ENCODE data around the gene PLXNA1.

Gene PLXNA1

DNA sequence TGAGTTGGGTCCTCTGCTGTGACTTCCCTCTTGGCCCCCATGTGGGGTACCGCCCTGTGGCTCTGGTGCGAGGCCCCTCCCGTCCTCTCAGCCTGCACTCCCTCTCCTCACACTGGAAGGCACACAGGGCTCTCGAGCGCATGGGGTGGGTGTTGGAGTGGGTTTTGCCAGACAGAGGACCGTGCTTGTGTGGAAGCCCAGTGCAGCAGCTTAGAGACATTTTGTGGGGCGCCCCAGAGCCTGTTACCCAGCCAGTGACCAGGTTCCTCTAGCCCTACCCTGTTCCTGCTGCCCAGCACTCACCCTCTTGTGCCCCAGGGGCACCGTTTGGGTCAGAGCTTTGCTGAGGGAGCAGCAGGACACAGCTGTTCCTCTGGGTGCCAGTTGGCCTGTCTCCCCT is 9.9 kb downstream of the PLXNA1 start:
- ChIA-PET POLR2A (no interaction called here), CTCF (interaction anchor here (0.9 to 1.9 kb wide), 5 partner anchors 8 to 241 kb away, joined by 3 to 10 read pairs (median 5); partner anchors contain the start of gene PLXNA1)
- TF ChIP-seq, protein P1, sequence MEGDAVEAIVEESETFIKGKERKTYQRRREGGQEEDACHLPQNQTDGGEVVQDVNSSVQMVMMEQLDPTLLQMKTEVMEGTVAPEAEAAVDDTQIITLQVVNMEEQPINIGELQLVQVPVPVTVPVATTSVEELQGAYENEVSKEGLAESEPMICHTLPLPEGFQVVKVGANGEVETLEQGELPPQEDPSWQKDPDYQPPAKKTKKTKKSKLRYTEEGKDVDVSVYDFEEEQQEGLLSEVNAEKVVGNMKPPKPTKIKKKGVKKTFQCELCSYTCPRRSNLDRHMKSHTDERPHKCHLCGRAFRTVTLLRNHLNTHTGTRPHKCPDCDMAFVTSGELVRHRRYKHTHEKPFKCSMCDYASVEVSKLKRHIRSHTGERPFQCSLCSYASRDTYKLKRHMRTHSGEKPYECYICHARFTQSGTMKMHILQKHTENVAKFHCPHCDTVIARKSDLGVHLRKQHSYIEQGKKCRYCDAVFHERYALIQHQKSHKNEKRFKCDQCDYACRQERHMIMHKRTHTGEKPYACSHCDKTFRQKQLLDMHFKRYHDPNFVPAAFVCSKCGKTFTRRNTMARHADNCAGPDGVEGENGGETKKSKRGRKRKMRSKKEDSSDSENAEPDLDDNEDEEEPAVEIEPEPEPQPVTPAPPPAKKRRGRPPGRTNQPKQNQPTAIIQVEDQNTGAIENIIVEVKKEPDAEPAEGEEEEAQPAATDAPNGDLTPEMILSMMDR (IDR thresholded peaks at IDR 0.05; ENCODE audit: insufficient read depth, low read length, missing control alignments) = no peak
- no peak overlapping the region for H3K4me3 ChIP-seq (ENCODE audit: low read depth, low read length)
- no peak for DNase-seq (ENCODE audit: low read depth, low spot score)

DNA sequence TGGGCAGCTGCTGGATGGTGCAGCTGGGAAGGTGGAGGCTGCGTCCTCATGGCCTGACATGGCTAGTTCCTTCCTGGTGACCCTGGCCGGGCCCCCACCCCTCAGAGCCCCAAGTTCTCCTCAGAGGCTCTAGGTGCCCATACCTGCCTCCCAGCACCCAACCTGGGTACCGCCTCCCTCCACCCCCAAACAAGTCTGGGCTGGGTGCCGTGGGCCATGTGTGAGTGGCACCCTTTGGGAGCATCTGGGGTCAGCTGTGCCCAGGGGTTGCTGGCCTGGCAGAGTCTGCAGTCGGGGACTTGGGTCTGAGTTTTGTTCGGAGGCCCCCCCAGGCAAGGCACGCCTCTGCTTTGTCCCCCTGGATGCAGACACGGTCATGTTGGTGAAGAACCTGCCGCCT is 10.5 kb downstream of the PLXNA1 start:
- DNase-seq (ENCODE audit: low read depth, low spot score) = no peak
- TF ChIP-seq, protein P1 (IDR thresholded peaks at IDR 0.05; ENCODE audit: insufficient read depth, low read length, missing control alignments) = no peak
- POLR2A ChIA-PET = no interaction called here
- CTCF ChIA-PET = interaction anchor here (0.9 to 3.8 kb wide), 4 partner anchors 9 to 241 kb away, joined by 4 to 18 read pairs (median 12); partner anchors contain the start of gene PLXNA1
- no peak overlapping the region for H3K4me3 ChIP-seq (ENCODE audit: low read depth, low read length)

DNA sequence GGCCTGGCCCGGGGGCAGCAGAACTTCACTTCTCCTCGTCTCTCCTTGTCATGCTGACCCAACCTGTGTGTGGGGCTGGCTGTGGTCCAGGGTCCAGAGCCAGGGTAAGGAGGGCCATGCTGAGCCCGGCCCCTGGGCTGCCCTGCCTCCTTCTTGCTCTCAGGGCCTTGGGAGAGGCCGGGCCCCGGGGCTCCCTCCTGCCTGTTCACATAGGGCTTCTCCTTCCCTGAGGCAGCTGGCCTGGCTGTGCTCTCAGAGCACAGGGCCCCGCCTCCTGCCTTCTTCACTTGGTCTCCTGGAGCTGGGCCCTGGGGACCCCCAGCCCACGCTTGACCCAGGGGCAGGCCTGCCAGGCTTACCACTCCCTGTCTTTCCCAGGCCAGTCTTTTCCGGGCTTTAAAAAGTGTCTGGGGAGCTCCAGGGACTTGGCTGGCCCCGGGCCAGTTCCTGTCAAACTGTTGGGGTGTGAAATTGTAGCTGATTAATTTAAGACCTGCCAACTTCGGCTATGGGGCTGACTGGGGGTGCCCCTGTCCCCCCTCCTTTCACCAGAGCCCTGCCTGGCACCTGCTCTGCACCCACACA is 11.8 kb downstream of the PLXNA1 start:
- no peak overlapping the region for H3K4me3 ChIP-seq (ENCODE audit: low read depth, low read length)
- ChIA-PET POLR2A (interaction anchor here (1.0 kb wide), 1 partner anchor 9 kb away, joined by 3 read pairs; no protein-coding TSS in a partner anchor), CTCF (interaction anchor here (0.6 to 3.8 kb wide), 4 partner anchors 10 to 316 kb away, joined by 3 to 18 read pairs (median 18); partner anchors contain the start of gene PLXNA1)
- TF ChIP-seq, protein P1 (IDR thresholded peaks at IDR 0.05; ENCODE audit: insufficient read depth, low read length, missing control alignments) = no peak
- no peak for DNase-seq (ENCODE audit: low read depth, low spot score)

DNA sequence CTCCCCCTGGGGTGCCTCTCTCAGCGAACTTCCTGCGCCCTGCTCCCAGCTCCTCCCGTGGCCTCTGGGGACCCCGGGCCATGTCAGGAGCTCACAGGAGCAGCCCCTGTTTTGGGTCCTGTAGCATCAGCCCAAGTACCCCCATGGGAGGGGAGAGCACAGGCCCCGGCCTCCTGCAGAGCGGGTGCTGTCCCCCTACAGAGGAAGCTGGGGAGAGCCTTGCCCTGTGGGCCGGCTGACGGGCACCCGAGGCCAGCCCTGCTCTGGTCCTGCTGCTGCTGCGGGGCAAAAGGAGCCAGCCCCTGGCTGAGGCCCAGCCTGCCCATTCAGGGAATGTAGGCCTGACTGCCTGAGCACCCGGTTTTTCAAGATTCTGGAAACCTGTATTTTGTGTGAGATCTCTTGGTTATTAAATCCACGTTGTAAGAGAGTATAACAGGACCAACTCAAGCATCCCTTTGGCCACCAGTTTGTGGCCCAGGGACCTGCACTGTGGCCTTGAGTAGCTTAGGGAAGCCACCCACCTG is 12.4 kb downstream of the PLXNA1 start:
- ChIA-PET POLR2A (interaction anchor here (1.0 kb wide), 1 partner anchor 9 kb away, joined by 3 read pairs; no protein-coding TSS in a partner anchor), CTCF (interaction anchor here (0.9 to 3.8 kb wide), 4 partner anchors 10 to 317 kb away, joined by 3 to 18 read pairs (median 18); partner anchors contain the start of gene PLXNA1)
- no peak overlapping the region for H3K4me3 ChIP-seq (ENCODE audit: low read depth, low read length)
- no peak for DNase-seq (ENCODE audit: low read depth, low spot score)
- TF ChIP-seq, protein P1 (IDR thresholded peaks at IDR 0.05; ENCODE audit: insufficient read depth, low read length, missing control alignments) = no peak

DNA sequence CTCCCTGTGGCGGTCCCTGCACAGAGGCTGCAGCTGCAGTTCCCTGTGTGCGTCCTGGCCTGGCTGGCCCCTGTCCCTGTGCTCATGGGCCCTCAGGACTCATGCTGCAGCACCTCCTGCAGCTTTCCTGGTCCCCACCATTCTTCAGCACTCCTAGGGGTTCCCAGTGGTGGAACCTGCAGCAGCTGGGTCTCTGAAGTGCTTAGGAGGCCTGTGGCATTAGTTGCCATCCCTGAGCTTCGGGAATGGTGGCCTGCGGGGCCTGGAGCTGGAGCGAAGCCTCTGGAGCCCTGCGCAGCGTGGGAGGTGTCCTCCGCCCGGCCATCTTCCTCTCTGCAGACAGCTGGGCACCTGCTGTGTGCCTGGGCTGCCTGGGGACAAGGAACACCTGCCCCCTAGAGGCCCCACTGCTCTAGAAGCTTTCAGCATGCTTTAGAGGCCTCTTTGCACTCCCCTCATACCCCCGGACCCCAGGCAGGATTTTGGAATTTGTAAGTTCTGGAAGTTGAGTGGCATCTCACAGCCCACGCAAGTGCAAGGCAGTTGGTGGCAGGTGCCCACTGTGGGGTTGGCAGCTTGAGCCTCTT is 13.1 kb downstream of the PLXNA1 start:
- H3K4me3 ChIP-seq (ENCODE audit: low read depth, low read length) = no peak overlapping the region
- TF ChIP-seq, protein P1 (IDR thresholded peaks at IDR 0.05; ENCODE audit: insufficient read depth, low read length, missing control alignments) = peak; percentile 7
- CTCF ChIA-PET = interaction anchor here (0.9 to 3.8 kb wide), 5 partner anchors 11 to 318 kb away, joined by 3 to 18 read pairs (median 18); partner anchors contain the start of gene PLXNA1
- no peak for DNase-seq (ENCODE audit: low read depth, low spot score)
- POLR2A ChIA-PET = interaction anchor here (0.5 to 1.0 kb wide), 2 partner anchors 10 to 247 kb away, joined by 3 read pairs; no protein-coding TSS in a partner anchor

DNA sequence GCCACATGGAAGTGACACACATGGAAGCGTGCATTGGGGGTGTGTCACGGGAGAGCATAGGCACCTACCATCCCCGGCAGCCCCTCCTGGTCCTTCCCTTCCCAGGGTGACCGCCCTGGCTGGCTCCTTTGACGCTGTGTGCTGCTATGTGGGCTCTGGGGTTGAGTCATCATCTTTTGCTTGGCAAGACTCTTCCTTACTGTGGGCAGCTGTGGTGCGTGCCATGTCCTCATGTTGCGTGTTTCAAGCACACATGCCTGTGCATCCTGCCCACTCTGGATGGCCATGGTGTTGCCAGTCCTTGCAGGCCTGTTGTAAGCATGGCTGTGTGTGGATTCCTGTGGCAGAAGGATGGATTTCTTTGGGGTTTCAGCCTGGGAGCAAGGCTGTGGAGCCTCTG is 14.0 kb downstream of the PLXNA1 start:
- TF ChIP-seq, protein P1 (IDR thresholded peaks at IDR 0.05; ENCODE audit: insufficient read depth, low read length, missing control alignments) = no peak
- H3K4me3 ChIP-seq (ENCODE audit: low read depth, low read length) = no peak overlapping the region
- ChIA-PET CTCF (interaction anchor here (1.0 to 3.8 kb wide), 5 partner anchors 12 to 317 kb away, joined by 3 to 18 read pairs (median 18); partner anchors contain the start of gene PLXNA1), POLR2A (no interaction called here)
- DNase-seq (ENCODE audit: low read depth, low spot score) = no peak
